Natural killer cell (primary cell): Measurements from ENCODE around the gene PRPF6. TPM values are rescaled to one million over a fixed set of nuclear protein-coding genes. Genes with fewer than 3 reads are reported as not detected.

Experiments used
- ATAC-seq, 3 donors: fragments of 150-1000 bp in 2 of 3; fragments of 200-7000 bp in 1 of 3; cut with Tn5 transposase; 1 replicate in 1 of 3; 2 replicates in 2 of 3; pipeline ENCODE4 v1.10.0; 2021; ENCODE audit warnings: mild to moderate bottlenecking in 2 of 3, moderate library complexity in 2 of 3
- DNase-seq, 2 donors: peaks; one replicate each; pipeline versions ENCODE4 v3.0.0 to v3.0.0-alpha.2; 2013 to 2021; ENCODE audit warnings: mixed read lengths in 1 of 2
- H3K27ac ChIP-seq: one replicate; pipeline ENCODE4 v1.5.1; 2013; ENCODE audit warnings: mild to moderate bottlenecking, low read length
- H3K27me3 ChIP-seq: one replicate; pipeline ENCODE4 v1.6.1; 2013; ENCODE audit warnings: low read length; ENCODE audit not compliant: control insufficient read depth, insufficient read depth
- H3K36me3 ChIP-seq: one replicate; pipeline ENCODE4 v1.6.1; 2013; ENCODE audit warnings: low read length; ENCODE audit not compliant: control insufficient read depth, insufficient read depth
- H3K4me1 ChIP-seq: one replicate; pipeline ENCODE4 v1.6.1; 2013; ENCODE audit warnings: low read length; ENCODE audit not compliant: control insufficient read depth, insufficient read depth
- H3K4me3 ChIP-seq: one replicate; pipeline ENCODE4 v1.5.1; 2013; ENCODE audit warnings: low read length
- H3K9me3 ChIP-seq: one replicate; pipeline ENCODE4 v1.6.1; 2013; ENCODE audit warnings: low read length; ENCODE audit not compliant: control insufficient read depth, insufficient read depth
- H3K27ac Mint-ChIP-seq, 2 donors: one replicate each; pipeline ENCODE4 v1.8.0; 2022; ENCODE audit warnings: mild to moderate bottlenecking in 2 of 2, mixed read lengths in 2 of 2, moderate library complexity in 1 of 2
- H3K27me3 Mint-ChIP-seq, 2 donors: one replicate each; pipeline ENCODE4 v1.8.0; 2022; ENCODE audit warnings: low read depth in 2 of 2, mixed read lengths in 2 of 2
- H3K36me3 Mint-ChIP-seq: one replicate; pipeline ENCODE4 v1.8.0; 2022; ENCODE audit warnings: mixed read lengths
- H3K4me1 Mint-ChIP-seq, 2 donors: one replicate each; pipeline ENCODE4 v1.8.0; 2022; ENCODE audit warnings: mixed read lengths in 2 of 2
- H3K4me3 Mint-ChIP-seq: one replicate; pipeline ENCODE4 v1.8.0; 2022; ENCODE audit warnings: mild to moderate bottlenecking, moderate library complexity, mixed read lengths
- H3K9me3 Mint-ChIP-seq, 2 donors: one replicate each; pipeline ENCODE4 v1.8.0; 2022; ENCODE audit warnings: mixed read lengths in 2 of 2
- WGBS: methylation state at CpG from one replicate; pipeline ENCODE4 v1.1.7; 2013; ENCODE audit warnings: missing lambda C conversion rate; ENCODE audit not compliant: insufficient coverage; 5-methylcytosine and 5-hydroxymethylcytosine counted together
- intact Hi-C: fragments of 100-400 bp; cut with micrococcal nuclease; formaldehyde crosslinking; loops from one replicate; pipeline ENCODE4 v1.14.2; 2022
- total RNA-seq, 4 donors: library from RNA; stranded (reverse); fragments of 120-200 nt in 1 of 4; gene quantifications; one replicate each; pipeline versions ENCODE4 v1.2.3 to v1.2.4, GENCODE V29; 2013 to 2022
- TF ChIP-seq, protein P1 (sequence below): fragments of 200-600 bp; IDR thresholded peaks from one replicate; pipeline ENCODE4 v1.8.0; 2022; ENCODE audit warnings: antibody characterized with exemption

PRPF6 gene
- total RNA-seq, 3 donors from 2014 or later (not counting 1 experiment from before 2014, with no cell fraction given) = 52.7 to 63.0 (median 55.0) TPM

DNA sequence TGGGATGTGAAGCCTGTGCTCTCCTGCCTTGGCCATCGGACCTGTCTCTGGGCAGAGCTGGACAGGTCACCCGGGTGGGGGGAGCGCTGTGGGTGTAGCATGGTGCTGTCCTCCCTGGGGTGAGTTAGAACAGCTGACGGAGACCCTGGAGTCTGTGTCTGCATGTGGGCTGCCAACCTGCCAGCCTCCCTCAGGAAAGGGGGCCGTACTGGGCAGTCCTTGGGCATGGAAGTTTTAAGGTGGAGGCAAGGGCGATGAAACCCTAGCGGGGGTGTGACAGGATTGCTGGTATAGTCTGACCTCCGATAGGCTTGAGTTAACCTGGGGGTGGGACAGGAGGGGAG, 66.1 kb downstream of the PRPF6 start:
- TF ChIP-seq, protein P1, sequence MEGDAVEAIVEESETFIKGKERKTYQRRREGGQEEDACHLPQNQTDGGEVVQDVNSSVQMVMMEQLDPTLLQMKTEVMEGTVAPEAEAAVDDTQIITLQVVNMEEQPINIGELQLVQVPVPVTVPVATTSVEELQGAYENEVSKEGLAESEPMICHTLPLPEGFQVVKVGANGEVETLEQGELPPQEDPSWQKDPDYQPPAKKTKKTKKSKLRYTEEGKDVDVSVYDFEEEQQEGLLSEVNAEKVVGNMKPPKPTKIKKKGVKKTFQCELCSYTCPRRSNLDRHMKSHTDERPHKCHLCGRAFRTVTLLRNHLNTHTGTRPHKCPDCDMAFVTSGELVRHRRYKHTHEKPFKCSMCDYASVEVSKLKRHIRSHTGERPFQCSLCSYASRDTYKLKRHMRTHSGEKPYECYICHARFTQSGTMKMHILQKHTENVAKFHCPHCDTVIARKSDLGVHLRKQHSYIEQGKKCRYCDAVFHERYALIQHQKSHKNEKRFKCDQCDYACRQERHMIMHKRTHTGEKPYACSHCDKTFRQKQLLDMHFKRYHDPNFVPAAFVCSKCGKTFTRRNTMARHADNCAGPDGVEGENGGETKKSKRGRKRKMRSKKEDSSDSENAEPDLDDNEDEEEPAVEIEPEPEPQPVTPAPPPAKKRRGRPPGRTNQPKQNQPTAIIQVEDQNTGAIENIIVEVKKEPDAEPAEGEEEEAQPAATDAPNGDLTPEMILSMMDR = no peak
- H3K9me3 ChIP-seq = no peaks in the 10 kb centered on the region
- H3K4me3 ChIP-seq = no peak overlapping the region
- Mint-ChIP-seq H3K36me3 (no peaks in the 10 kb centered on the region), H3K4me3 (no peak overlapping the region), H3K27ac (no peak overlapping the region), H3K9me3 (no peaks in the 10 kb centered on the region), H3K4me1 (peaks cover 0 to 3% of the 10 kb centered on the region in 2 donors), H3K27me3 (peaks cover 22 to 26% of the 10 kb centered on the region in 2 donors)
- no peak for ATAC-seq
- peaks cover 12% of the 10 kb centered on the region for H3K4me1 ChIP-seq
- intact Hi-C loops = no loop called here
- no peak for DNase-seq
- peaks cover 22% of the 10 kb centered on the region for H3K27me3 ChIP-seq
- H3K27ac ChIP-seq = no peak overlapping the region
- no peaks in the 10 kb centered on the region for H3K36me3 ChIP-seq
- WGBS = 91% methylated on average over 8 of the region's 8 CpGs

DNA sequence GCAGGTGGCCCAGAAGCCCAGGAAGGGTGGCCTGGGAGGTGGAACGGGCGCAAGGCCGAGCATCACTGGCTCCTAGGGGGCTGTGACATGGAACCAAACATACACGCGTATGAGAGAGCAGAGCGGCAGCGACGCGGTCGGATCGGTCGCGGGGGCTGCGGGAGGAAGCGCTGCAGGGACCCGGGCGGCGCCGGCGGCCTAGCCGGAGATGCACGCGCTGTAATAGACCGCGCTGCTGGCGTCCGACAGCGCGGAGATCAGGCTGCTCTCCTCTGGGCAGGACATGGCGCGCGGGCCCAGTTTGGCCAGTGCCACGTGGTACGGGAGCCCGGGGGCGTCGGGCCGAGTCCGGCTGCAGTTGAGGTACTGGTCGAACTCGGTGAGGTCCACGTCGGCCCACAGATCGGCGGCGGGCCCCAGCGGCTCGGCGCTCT, 67.1 kb downstream of the PRPF6 start:
- no peaks in the 10 kb centered on the region for H3K36me3 ChIP-seq
- peaks cover 27% of the 10 kb centered on the region for H3K27me3 ChIP-seq
- H3K27ac Mint-ChIP-seq = no peak overlapping the region
- H3K4me3 Mint-ChIP-seq = no peak overlapping the region
- TF ChIP-seq, protein P1 = no peak
- H3K4me1 Mint-ChIP-seq = no peaks in the 10 kb centered on the region
- no peaks in the 10 kb centered on the region for H3K9me3 ChIP-seq
- peaks cover 22 to 26% of the 10 kb centered on the region in 2 donors for H3K27me3 Mint-ChIP-seq
- H3K9me3 Mint-ChIP-seq = no peaks in the 10 kb centered on the region
- H3K36me3 Mint-ChIP-seq = no peaks in the 10 kb centered on the region
- 57% methylated on average over 49 of the region's 49 CpGs for WGBS
- DNase-seq (peak in 1 of 2 donors; percentile 27), ATAC-seq (no peak)
- no peak overlapping the region for H3K27ac ChIP-seq
- H3K4me1 ChIP-seq = peaks cover 7% of the 10 kb centered on the region
- intact Hi-C loops = no loop called here
- no peak overlapping the region for H3K4me3 ChIP-seq

DNA sequence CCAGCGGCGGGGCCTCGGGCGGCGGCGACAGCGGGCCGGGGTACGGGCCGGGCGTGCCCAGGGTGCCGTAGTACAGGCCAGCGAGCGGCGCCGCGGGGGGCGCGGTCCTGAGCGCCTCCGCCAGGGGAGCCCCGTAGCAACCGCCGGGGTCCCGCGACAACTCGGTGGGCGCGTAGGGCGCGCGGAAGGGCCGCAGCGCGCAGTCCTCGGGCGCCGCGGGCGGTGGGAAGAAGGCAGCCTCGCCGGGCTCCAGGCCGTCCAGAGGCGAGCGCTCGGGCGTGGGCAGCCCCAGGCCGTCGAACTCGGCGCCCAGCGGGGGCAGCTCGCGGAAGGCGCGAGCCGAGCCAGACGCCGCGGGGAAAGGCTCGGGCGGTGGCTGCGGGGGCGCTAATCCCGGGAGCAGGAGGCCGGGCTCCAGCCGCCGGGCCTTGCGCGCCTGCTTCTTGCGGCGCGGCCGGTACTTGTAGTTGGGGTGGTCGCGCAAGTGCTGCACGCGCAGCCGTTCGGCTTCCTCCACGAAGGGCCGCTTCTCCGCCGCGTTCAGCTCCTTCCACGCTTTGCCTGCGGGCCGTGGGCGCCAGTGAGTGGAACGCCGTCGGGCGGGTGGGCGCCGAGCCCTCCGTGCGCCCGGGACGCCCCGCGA, 67.6 kb downstream of the PRPF6 start:
- Mint-ChIP-seq H3K27ac (no peak overlapping the region), H3K9me3 (no peaks in the 10 kb centered on the region), H3K27me3 (peaks cover 22 to 31% of the 10 kb centered on the region in 2 donors), H3K4me1 (peaks cover 0 to under 1% of the 10 kb centered on the region in 2 donors), H3K36me3 (no peaks in the 10 kb centered on the region), H3K4me3 (no peak overlapping the region)
- DNase-seq (peak in 1 of 2 donors; percentile 29), ATAC-seq (peak in 1 of 3 donors; percentile 13)
- H3K27ac ChIP-seq = no peak overlapping the region
- peaks cover 27% of the 10 kb centered on the region for H3K27me3 ChIP-seq
- no peak overlapping the region for H3K4me3 ChIP-seq
- peaks cover 7% of the 10 kb centered on the region for H3K4me1 ChIP-seq
- TF ChIP-seq, protein P1 = no peak
- H3K36me3 ChIP-seq = no peaks in the 10 kb centered on the region
- intact Hi-C loops = no loop called here
- no peaks in the 10 kb centered on the region for H3K9me3 ChIP-seq
- WGBS = 31% methylated on average over 101 of the region's 101 CpGs
